A673 (cell line): Measurements from ENCODE around the gene CRB1.

Experiments used
- CTCF ChIP-seq: fragments of 300-800, 200-600 bp; sonication (generic); conservative IDR thresholded peaks from 2 replicates; pipeline ENCODE4 v1.5.1; 2017; ENCODE audit warnings: low read depth, mild to moderate bottlenecking, antibody characterized with exemption, low read length, moderate library complexity, mixed read lengths
- EZH2 ChIP-seq: fragments of 200-600 bp; sonication (generic); IDR thresholded peaks from 2 replicates; pipeline ENCODE4 v1.6.1; 2017; ENCODE audit warnings: borderline replicate concordance, low read depth, mild to moderate bottlenecking, mixed read lengths, antibody characterized with exemption, low read length; ENCODE audit not compliant: poor library complexity, severe bottlenecking

- TF ChIP-seq EZH2 (no peak), CTCF (no peak)
Observed at GRCh38 chr1:197424380-197424779, 156.3 kb downstream of the CRB1 start.
